GM12878 (cell line): ENCODE data around the gene EXOSC10. TPM values are rescaled to one million over a fixed set of nuclear protein-coding genes. Genes with fewer than 3 reads are reported as not detected.

Experiments
- ATAC-seq: fragments of 200-7000 bp; cut with Tn5 transposase; 3 replicates; pipeline ENCODE4 v1.9.1; 2020; ENCODE audit warnings: mild to moderate bottlenecking, moderate library complexity
- BruUV-seq: library from RNA; stranded (reverse); fragments of 400-500 nt; replicated peaks from 2 replicates; lab custom pipeline; 2021; lab: Mats Ljungman, UMichigan
- CTCF ChIA-PET: fragments of 300-600 bp; sonication (Branson Sonifier 250); formaldehyde crosslinking; extraction: SDS; loops from one replicate; lab custom pipeline; 2021; ENCODE audit warnings: inconsistent platforms; lab: Yijun Ruan, JAX
- POLR2A ChIA-PET: fragments of 350-600 bp; formaldehyde crosslinking; extraction: SDS; loops from one replicate; lab custom pipeline; 2021; ENCODE audit warnings: inconsistent platforms; lab: Charles Lee
- RAD21 ChIA-PET: fragments of 300-600 bp; sonication (Branson Sonifier 250); formaldehyde crosslinking; loops from one replicate; lab custom pipeline; 2023; ENCODE audit warnings: antibody characterized with exemption; ENCODE audit not compliant: unreplicated experiment; lab: Charles Lee
- SMC1A ChIA-PET: fragments of 300-600 bp; sonication (Branson Sonifier 250); formaldehyde crosslinking; loops from one replicate; lab custom pipeline; 2023; ENCODE audit not compliant: unreplicated experiment, uncharacterized antibody; lab: Charles Lee
- DNase-seq: peaks from one replicate; pipeline ENCODE4 v3.0.0-alpha.2; 2011; ENCODE audit warnings: low read depth, low spot score
- FAIRE-seq: peaks from 3 replicates; lab custom pipeline; 2011; peaks lifted over from hg19 to GRCh38; lab: Jason Lieb, UNC
- H2AFZ ChIP-seq: 2 replicates; pipeline ENCODE4 v1.6.0; 2011; ENCODE audit warnings: low read depth, low read length, control low read depth; ENCODE audit not compliant: control insufficient read depth
- H3K27ac ChIP-seq: 2 replicates; pipeline ENCODE4 v1.5.1; 2011; ENCODE audit warnings: control low read depth; ENCODE audit not compliant: control insufficient read depth, insufficient read depth
- H3K27me3 ChIP-seq, 2 experiments: replicated peaks in 1 of 2; 2 replicates each; pipeline versions ENCODE4 v1.6.0 to v1.6.1; 2011; ENCODE audit warnings: low read length in 1 of 2; ENCODE audit not compliant: control insufficient read depth in 2 of 2, insufficient read depth in 2 of 2
- H3K36me3 ChIP-seq, 2 experiments: 2 replicates each; pipeline ENCODE4 v1.5.1; 2011; ENCODE audit warnings: low read length in 1 of 2; ENCODE audit not compliant: control insufficient read depth in 2 of 2, insufficient read depth in 2 of 2
- H3K4me1 ChIP-seq: 2 replicates; pipeline ENCODE4 v1.6.1; 2011; ENCODE audit warnings: mild to moderate bottlenecking, low read length, moderate library complexity, mixed read lengths; ENCODE audit not compliant: control insufficient read depth, insufficient read depth
- H3K4me2 ChIP-seq: 2 replicates; pipeline ENCODE4 v1.6.0; 2011; ENCODE audit warnings: control low read depth; ENCODE audit not compliant: control insufficient read depth, insufficient read depth
- H3K4me3 ChIP-seq: fragments of 200-600 bp; sonication (generic); 2 replicates; pipeline ENCODE4 v1.5.1; 2016
- H3K79me2 ChIP-seq: 2 replicates; pipeline ENCODE4 v1.6.0; 2011; ENCODE audit warnings: low read length; ENCODE audit not compliant: control insufficient read depth, insufficient read depth
- H3K9ac ChIP-seq: 2 replicates; pipeline ENCODE4 v1.8.0; 2011; ENCODE audit warnings: low read length, control low read depth, mixed read lengths; ENCODE audit not compliant: control insufficient read depth, insufficient read depth
- H3K9me3 ChIP-seq: replicated peaks from 3 replicates; pipeline ENCODE4 v1.5.1; 2011; ENCODE audit warnings: mild to moderate bottlenecking, low read length; ENCODE audit not compliant: control insufficient read depth, insufficient read depth
- H4K20me1 ChIP-seq: 2 replicates; pipeline ENCODE4 v1.6.0; 2011; ENCODE audit not compliant: control insufficient read depth, insufficient read depth
- HDAC2 ChIP-seq: fragments of 200-600 bp; sonication (generic); IDR thresholded peaks from 2 replicates; pipeline ENCODE4 v1.6.1; 2017
- ZNF592 ChIP-seq: fragments of 450-650 bp; IDR thresholded peaks from 2 replicates; pipeline ENCODE4 v1.6.1; 2017; ENCODE audit warnings: mild to moderate bottlenecking, moderate library complexity
- WGBS: methylation state at CpG from one replicate; pipeline ENCODE4 v1.1.6; 2016; ENCODE audit warnings: low lambda C conversion rate; ENCODE audit not compliant: insufficient replicate concordance, insufficient coverage; ENCODE audit errors: missing lambda C conversion rate; 5-methylcytosine and 5-hydroxymethylcytosine counted together
- in situ Hi-C: fragments of 300-500 bp; cut with MboI; formaldehyde crosslinking; loops from 9 replicates; pipeline ENCODE4 v1.14.3; 2018; ENCODE audit warnings: mixed read lengths
- intact Hi-C: fragments of 100-400 bp; cut with micrococcal nuclease; formaldehyde crosslinking; loops from one replicate; pipeline ENCODE4 v1.14.2; 2022; ENCODE audit not compliant: unreplicated experiment
- polyA plus RNA-seq, 11 experiments: library from polyadenylated mRNA; depleted of rRNA in 4 of 11; unstranded in 6 of 11; stranded (reverse) in 5 of 11; fragments of >200 nt; fragmentation: Nextera tagmentation in 4 of 11; fragmentation: Illumina TruSeq in 1 of 11; extraction: Ambion mirVana in 4 of 11; extraction: Trizol in 1 of 11; gene quantifications; 1 replicate in 1 of 11; 2 replicates in 10 of 11; pipeline versions ENCODE4 v1.2.1 to v1.2.3, GENCODE V29; 2011 to 2016; ENCODE audit warnings: inconsistent platforms in 2 of 11, missing spikeins in 2 of 11, low read depth in 1 of 11
- total RNA-seq, 4 experiments: library from RNA; depleted of rRNA in 3 of 4; stranded (reverse); fragments of >200 nt in 3 of 4; fragmentation: Illumina TruSeq in 1 of 4; extraction: Trizol in 1 of 4; gene quantifications; 2 replicates each; pipeline versions ENCODE4 v1.2.1 to v1.2.3, GENCODE V29; 2013 to 2021

Gene EXOSC10
- total and polyA plus RNA-seq, 10 of the 15 experiments (the other 5 are each of a cell fraction or from before 2014, with no cell fraction given): 16.2 to 86.5 (median 66.4) TPM

GRCh38 chr1:11132563-11133293 lies 33.1 kb upstream of the EXOSC10 start:
- SMC1A ChIA-PET: interaction anchor here (1.4 kb wide), 1 partner anchor 95 kb away, joined by 4 read pairs; no protein-coding TSS in a partner anchor

More at GRCh38 chr1:11132563-11133293, 33.1 kb upstream of the EXOSC10 start:
- Histone ChIP-seq H4K20me1 (no peaks in the 10 kb centered on the region), H3K79me2 (no peaks in the 10 kb centered on the region), H3K4me1 (no peaks in the 10 kb centered on the region), H3K4me2 (no peak overlapping the region), H3K4me3 (no peak overlapping the region), H3K9ac (no peak overlapping the region), H3K9me3 (no peaks in the 10 kb centered on the region), H3K27me3 (no peaks in the 10 kb centered on the region), H3K27ac (no peak overlapping the region), H2AFZ (no peak overlapping the region), H3K36me3 (peaks cover 19 to 23% of the 10 kb centered on the region in 2 experiments)
- no peak for ATAC-seq
- ChIA-PET CTCF (interaction anchor here (0.5 kb wide), 1 partner anchor 97 kb away, joined by 3 read pairs; no protein-coding TSS in a partner anchor), RAD21 (no interaction called here), POLR2A (no interaction called here)
- TF ChIP-seq HDAC2: no peak
- no peak for TF ChIP-seq ZNF592
- no TSS peak for BruUV-seq
- 86% methylated on average over 8 of the region's 8 CpGs for WGBS
- in situ Hi-C loops: no loop called here
- no peak for DNase-seq
- intact Hi-C loops: no loop called here
- FAIRE-seq: no peak
